Neural crest cell (in vitro differentiated cells): ENCODE results near the gene BRIP1. TPM values are rescaled to one million over a fixed set of nuclear protein-coding genes. Genes with fewer than 3 reads are reported as not detected.

Source experiments
- DNase-seq: peaks from one replicate; pipeline ENCODE4 v3.0.0; 2021; ENCODE audit warnings: low read depth, mixed read lengths, low spot score
- H3K27ac Mint-ChIP-seq: one replicate; pipeline ENCODE4 v1.8.0; 2021; ENCODE audit warnings: mild to moderate bottlenecking, mixed read lengths; ENCODE audit not compliant: unreplicated experiment
- H3K27me3 Mint-ChIP-seq: 2 replicates; pipeline ENCODE4 v1.8.0; 2021; ENCODE audit warnings: low read depth, mild to moderate bottlenecking, mixed read lengths
- H3K36me3 Mint-ChIP-seq: 2 replicates; pipeline ENCODE4 v1.8.0; 2021; ENCODE audit warnings: low read depth, mild to moderate bottlenecking, mixed read lengths
- H3K4me1 Mint-ChIP-seq: 2 replicates; pipeline ENCODE4 v1.8.0; 2021; ENCODE audit warnings: mixed read lengths
- H3K4me3 Mint-ChIP-seq: one replicate; pipeline ENCODE4 v1.8.0; 2021; ENCODE audit warnings: mild to moderate bottlenecking, mixed read lengths
- H3K9me3 Mint-ChIP-seq: 2 replicates; pipeline ENCODE4 v1.8.0; 2021; ENCODE audit warnings: mixed read lengths
- CTCF ChIP-seq: fragments of 200-600 bp; sonication (generic); conservative IDR thresholded peaks from 2 replicates; pipeline ENCODE4 v1.5.0; 2021; ENCODE audit warnings: antibody characterized with exemption, mild to moderate bottlenecking
- total RNA-seq: library from RNA; stranded (reverse); gene quantifications from 2 replicates; pipeline ENCODE4 v1.2.1, GENCODE V29; 2021

Gene BRIP1
- total RNA-seq, 1 donor from 2014 or later: 31.4 TPM

- no peak for TF ChIP-seq CTCF
- H3K27ac Mint-ChIP-seq: no peak overlapping the region
- no peaks in the 10 kb centered on the region for H3K27me3 Mint-ChIP-seq
- H3K9me3 Mint-ChIP-seq: no peaks in the 10 kb centered on the region
- peaks cover 3% of the 10 kb centered on the region for H3K36me3 Mint-ChIP-seq
- no peak overlapping the region for H3K4me3 Mint-ChIP-seq
- peaks cover 18% of the 10 kb centered on the region for H3K4me1 Mint-ChIP-seq
- no peak for DNase-seq
Measured at GRCh38 chr17:61806081-61806828, 57.1 kb downstream of the BRIP1 start.

DNA sequence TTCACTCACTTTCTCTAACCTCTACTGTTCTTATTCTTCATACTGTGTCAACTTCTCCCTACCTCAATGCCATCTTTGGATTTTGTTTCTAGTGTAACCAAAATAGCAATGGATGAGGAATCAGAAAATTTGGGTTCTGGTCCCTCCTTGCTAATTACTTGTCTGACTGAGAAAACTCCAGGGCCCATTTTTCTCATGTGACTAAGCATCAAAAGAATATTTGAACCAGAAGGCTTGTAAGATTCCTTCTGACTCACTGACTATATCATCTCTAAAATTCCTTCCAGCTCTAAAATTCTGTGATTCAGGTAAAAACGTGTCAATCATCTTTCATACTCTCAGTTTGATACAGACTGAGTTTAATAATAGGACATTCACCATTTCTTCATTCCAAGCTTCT is 57.9 kb downstream of the BRIP1 start:
- DNase-seq: no peak
- no peaks in the 10 kb centered on the region for H3K27me3 Mint-ChIP-seq
- no peak for TF ChIP-seq CTCF
- no peak overlapping the region for H3K27ac Mint-ChIP-seq
- H3K9me3 Mint-ChIP-seq: no peaks in the 10 kb centered on the region
- peaks cover 14% of the 10 kb centered on the region for H3K4me1 Mint-ChIP-seq
- no peak overlapping the region for H3K4me3 Mint-ChIP-seq
- H3K36me3 Mint-ChIP-seq: peaks cover 3% of the 10 kb centered on the region

DNA sequence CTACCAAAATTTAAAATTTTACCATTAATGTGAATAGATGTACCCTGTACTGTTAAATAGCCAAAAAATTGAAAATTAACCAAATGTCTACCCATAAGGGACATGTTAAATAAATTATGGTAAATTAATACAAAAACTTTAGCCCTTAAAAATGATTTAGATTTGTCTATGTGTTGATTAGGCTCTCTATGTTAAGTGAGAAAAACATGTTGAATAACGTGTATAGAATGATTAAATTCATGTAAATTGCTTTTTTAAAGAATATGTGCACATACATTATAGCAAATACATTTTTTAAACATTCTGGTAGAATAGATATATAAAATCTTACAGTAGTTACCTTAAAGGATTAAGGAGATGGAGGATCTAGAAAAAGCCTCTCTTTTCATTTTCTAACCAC is 59.5 kb downstream of the BRIP1 start:
- Mint-ChIP-seq H3K27me3 (no peaks in the 10 kb centered on the region), H3K36me3 (peaks cover 8% of the 10 kb centered on the region), H3K9me3 (no peaks in the 10 kb centered on the region), H3K27ac (no peak overlapping the region), H3K4me1 (peaks cover 4% of the 10 kb centered on the region), H3K4me3 (no peak overlapping the region)
- DNase-seq: no peak
- TF ChIP-seq CTCF: no peak

GRCh38 chr17:61803216-61803615 is 60.1 kb downstream of the BRIP1 start:
- no peak overlapping the region for H3K4me3 Mint-ChIP-seq
- no peaks in the 10 kb centered on the region for H3K9me3 Mint-ChIP-seq
- H3K27ac Mint-ChIP-seq: no peak overlapping the region
- peaks cover 5% of the 10 kb centered on the region for H3K36me3 Mint-ChIP-seq
- DNase-seq: no peak
- no peak for TF ChIP-seq CTCF
- no peaks in the 10 kb centered on the region for H3K27me3 Mint-ChIP-seq
- peaks cover 4% of the 10 kb centered on the region for H3K4me1 Mint-ChIP-seq

- Mint-ChIP-seq H3K4me3 (no peak overlapping the region), H3K36me3 (peaks cover 23% of the 10 kb centered on the region), H3K27me3 (no peaks in the 10 kb centered on the region), H3K4me1 (no peaks in the 10 kb centered on the region), H3K27ac (no peak overlapping the region), H3K9me3 (no peaks in the 10 kb centered on the region)
- DNase-seq: no peak
- TF ChIP-seq CTCF: no peak
Measured at GRCh38 chr17:61799812-61800484, 63.4 kb downstream of the BRIP1 start.
